SU-DHL-6 (cell line): ENCODE results near the gene PLXDC1.

Experiments used
- EZH2phosphoT487 ChIP-seq: fragments of 200-600 bp; sonication (generic), shearing (Covaris generic); conservative IDR thresholded peaks from 2 replicates; pipeline ENCODE4 v1.6.1; 2018; ENCODE audit warnings: mild to moderate bottlenecking, antibody characterized with exemption, low read length, moderate library complexity, mixed read lengths
- TF ChIP-seq, protein P1 (sequence below): fragments of 200-600 bp; sonication (generic); IDR thresholded peaks from one replicate; pipeline ENCODE4 v1.5.1; 2017; ENCODE audit warnings: antibody characterized with exemption, mild to moderate bottlenecking, low read length, moderate library complexity; ENCODE audit not compliant: insufficient read depth, poor library complexity, severe bottlenecking

DNA sequence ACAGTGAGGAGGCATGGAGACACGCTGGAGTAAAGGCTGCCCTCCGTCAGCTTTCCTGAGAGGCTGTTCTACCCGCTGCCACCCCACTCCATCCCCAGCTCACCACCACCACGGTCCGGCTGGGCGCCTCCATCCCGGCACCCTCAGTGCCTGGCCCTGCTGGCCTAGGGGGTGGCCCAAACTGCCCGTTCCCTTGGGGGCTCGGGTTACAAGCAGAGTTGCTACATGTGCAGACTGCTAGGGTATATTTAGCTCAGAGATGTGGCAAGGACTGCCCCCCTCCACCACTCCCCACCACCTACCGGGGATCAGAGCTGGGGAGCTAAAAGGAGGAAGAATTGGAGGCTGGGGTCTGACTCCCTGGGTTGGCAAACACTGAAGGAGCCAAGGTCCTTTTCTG is 41.9 kb upstream of the PLXDC1 start:
- TF ChIP-seq, protein P1, sequence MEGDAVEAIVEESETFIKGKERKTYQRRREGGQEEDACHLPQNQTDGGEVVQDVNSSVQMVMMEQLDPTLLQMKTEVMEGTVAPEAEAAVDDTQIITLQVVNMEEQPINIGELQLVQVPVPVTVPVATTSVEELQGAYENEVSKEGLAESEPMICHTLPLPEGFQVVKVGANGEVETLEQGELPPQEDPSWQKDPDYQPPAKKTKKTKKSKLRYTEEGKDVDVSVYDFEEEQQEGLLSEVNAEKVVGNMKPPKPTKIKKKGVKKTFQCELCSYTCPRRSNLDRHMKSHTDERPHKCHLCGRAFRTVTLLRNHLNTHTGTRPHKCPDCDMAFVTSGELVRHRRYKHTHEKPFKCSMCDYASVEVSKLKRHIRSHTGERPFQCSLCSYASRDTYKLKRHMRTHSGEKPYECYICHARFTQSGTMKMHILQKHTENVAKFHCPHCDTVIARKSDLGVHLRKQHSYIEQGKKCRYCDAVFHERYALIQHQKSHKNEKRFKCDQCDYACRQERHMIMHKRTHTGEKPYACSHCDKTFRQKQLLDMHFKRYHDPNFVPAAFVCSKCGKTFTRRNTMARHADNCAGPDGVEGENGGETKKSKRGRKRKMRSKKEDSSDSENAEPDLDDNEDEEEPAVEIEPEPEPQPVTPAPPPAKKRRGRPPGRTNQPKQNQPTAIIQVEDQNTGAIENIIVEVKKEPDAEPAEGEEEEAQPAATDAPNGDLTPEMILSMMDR: no peak
- no peak for TF ChIP-seq EZH2phosphoT487
